GM13977 (cell line): ENCODE results near the gene RGS3.

Experiments used
- DNase-seq: peaks from one replicate; pipeline ENCODE4 v3.0.0; 2012; ENCODE audit warnings: low spot score
- CTCF ChIP-seq: IDR thresholded peaks from 2 replicates; pipeline ENCODE4 v1.5.1; 2012; ENCODE audit warnings: mild to moderate bottlenecking, control low read depth; ENCODE audit not compliant: insufficient read depth; ENCODE audit errors: extremely low read depth, missing control alignments
- in situ Hi-C: fragments of 300-500 bp; cut with MboI; formaldehyde crosslinking; loops from one replicate; pipeline ENCODE4 v1.12.0; 2022; ENCODE audit warnings: low sequenced_read_pairs, low pct_unique_long_range_greater_than_20kb, mixed read lengths, inconsistent platforms; ENCODE audit not compliant: unreplicated experiment

The RGS3 gene

GRCh38 chr9:113630386-113631136 lies 167.0 kb downstream of the RGS3 start:
- DNase-seq: no peak
- in situ Hi-C loops: no loop called here
- no peak for TF ChIP-seq CTCF

- TF ChIP-seq CTCF: no peak
- in situ Hi-C loops: no loop called here
- no peak for DNase-seq
Observed at GRCh38 chr9:113631137-113631765, 167.7 kb downstream of the RGS3 start.

GRCh38 chr9:113631871-113632665 lies 168.5 kb downstream of the RGS3 start:
- TF ChIP-seq CTCF: no peak
- in situ Hi-C loops: no loop called here
- no peak for DNase-seq

GRCh38 chr9:113632776-113633590 lies 169.5 kb downstream of the RGS3 start:
- no peak for DNase-seq
- in situ Hi-C loops: no loop called here
- no peak for TF ChIP-seq CTCF

- in situ Hi-C loops: no loop called here
- no peak for TF ChIP-seq CTCF
- DNase-seq: no peak
Observed at GRCh38 chr9:113633782-113634595, 170.5 kb downstream of the RGS3 start.
